ENCODE results near the gene C1orf198.

The C1orf198 gene

DNA sequence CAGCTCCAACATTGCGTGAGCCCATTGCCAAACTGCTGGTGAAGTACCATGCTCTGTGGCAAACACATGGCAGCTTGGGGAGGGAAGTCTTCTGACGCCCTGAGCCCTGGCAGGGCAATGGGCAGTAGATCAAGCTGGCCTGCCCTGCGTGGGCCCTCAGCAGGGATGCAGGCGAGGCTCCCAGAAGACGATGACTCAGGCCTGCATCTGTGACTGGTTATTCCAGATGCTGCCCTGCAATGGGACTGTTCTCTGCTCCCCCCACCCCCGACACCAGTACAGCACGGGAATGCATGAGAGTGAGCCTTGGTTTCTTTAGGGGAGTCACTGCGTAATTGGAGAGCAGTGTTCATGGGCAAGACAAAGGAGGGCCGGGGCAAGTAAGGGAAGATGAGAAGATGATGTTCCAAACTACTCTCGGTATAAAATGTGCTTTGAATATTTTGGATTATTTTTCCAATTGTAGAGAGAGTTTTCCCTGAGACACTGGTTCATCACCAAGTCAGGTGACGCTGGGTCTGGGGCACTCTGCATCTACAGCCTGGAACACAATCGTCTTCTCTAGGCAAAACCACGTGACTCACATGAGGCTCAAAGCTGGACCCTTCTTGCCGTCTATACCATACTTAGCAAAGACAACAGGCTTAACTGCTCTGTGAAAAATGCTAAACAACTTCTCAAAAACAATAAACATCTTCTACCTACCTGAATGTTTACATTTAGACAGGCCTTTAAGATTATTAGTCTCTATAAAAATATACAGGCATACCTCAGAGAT is 9.0 kb upstream of the C1orf198 start:
- Histone ChIP-seq H3K9me3 (no peaks in the 10 kb centered on the region), H3K4me1 (no peaks in the 10 kb centered on the region), H3K27me3 (ENCODE audit: low read depth) (peaks cover 22% of the 10 kb centered on the region), H3K4me3 (no peak overlapping the region), H3K36me3 (replicated peaks) (no peaks in the 10 kb centered on the region)
- no peak for DNase-seq (ENCODE audit: low spot score in 2 of 2)
- in situ Hi-C loops (cut with MboI; ENCODE audit: low sequenced_read_pairs), result no loop called here

DNA sequence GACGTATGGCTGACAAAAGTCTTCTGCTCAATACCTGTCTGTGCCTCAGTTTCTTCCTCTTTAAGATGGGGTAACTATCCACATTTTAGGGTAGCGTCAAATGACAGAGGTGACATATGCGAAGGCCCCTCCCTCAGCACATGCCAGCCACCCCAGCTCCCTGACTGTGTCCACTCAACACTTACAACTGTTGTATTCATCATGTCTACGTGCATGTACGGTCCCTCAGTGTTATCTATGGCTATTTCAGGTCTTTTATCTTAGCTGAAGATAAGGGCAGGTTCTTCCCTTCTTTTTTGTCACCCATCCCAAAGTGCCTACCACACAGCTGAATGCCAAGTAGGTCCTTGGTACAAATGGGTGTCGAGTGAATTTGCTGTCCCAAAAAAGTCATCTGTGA is 8.3 kb upstream of the C1orf198 start:
- in situ Hi-C loops (cut with MboI; ENCODE audit: low sequenced_read_pairs), result no loop called here

DNA sequence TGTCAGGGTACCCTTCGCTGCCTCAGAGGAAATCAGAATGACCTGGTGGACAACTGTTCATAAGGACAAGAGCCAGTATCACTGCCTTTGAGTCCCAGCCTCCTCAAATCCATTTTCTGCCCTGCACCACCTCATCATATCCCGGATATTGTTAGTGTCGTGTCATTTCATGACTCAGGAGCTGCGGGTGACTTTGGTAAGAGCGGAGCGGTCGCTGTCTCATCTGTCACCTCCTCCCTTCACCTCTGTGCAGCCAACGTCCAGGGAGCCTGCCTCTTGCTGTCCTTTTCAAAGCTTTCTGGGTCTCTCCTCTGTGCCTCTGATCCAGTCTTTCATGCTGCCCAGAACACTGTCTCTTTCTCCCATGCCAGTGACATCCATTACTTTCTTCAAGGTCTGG is 7.0 kb upstream of the C1orf198 start:
- no peaks in the 10 kb centered on the region for H3K36me3 ChIP-seq (replicated peaks)
- no peaks in the 10 kb centered on the region for H3K4me1 ChIP-seq
- in situ Hi-C loops (cut with MboI; ENCODE audit: low sequenced_read_pairs), result no loop called here
- H3K4me3 ChIP-seq, result no peak overlapping the region
- DNase-seq (ENCODE audit: low spot score in 2 of 2), result no peak
- H3K9me3 ChIP-seq, result no peaks in the 10 kb centered on the region
- peaks cover 11% of the 10 kb centered on the region for H3K27me3 ChIP-seq (ENCODE audit: low read depth)

More for the DNA sequence above, 8.3 kb upstream of the C1orf198 start:
- no peak for DNase-seq (ENCODE audit: low spot score in 2 of 2)
- H3K4me3 ChIP-seq, result no peak overlapping the region
- no peaks in the 10 kb centered on the region for H3K9me3 ChIP-seq
- peaks cover 22% of the 10 kb centered on the region for H3K27me3 ChIP-seq (ENCODE audit: low read depth)
- H3K4me1 ChIP-seq, result no peaks in the 10 kb centered on the region
- H3K36me3 ChIP-seq (replicated peaks), result no peaks in the 10 kb centered on the region

DNA sequence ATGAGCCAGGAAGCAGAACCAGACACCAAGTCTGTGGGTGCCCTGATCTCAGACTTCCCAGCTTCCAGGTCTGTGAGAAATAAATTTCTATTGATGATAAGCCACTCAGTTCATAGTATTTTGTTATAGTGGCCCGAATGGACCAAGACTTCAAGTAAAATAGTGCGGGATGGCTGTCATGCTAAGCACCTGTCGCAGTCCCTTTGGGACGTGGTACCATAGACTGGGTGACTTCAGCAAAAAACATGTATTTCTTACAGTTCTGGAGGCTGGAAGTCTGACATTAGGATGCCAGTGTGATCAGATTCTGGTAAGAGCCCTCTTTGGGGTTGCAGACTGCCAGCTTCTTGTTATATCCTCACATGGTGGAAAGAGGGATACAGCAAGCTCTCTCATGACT is 2.6 kb upstream of the C1orf198 start:
- Histone ChIP-seq H3K27me3 (ENCODE audit: low read depth) (no peaks in the 10 kb centered on the region), H3K4me1 (peaks cover 18% of the 10 kb centered on the region), H3K9me3 (no peaks in the 10 kb centered on the region), H3K4me3 (no peak overlapping the region), H3K36me3 (replicated peaks) (no peaks in the 10 kb centered on the region)
- in situ Hi-C loops (cut with MboI; ENCODE audit: low sequenced_read_pairs), result no loop called here
- no peak for DNase-seq (ENCODE audit: low spot score in 2 of 2)

DNA sequence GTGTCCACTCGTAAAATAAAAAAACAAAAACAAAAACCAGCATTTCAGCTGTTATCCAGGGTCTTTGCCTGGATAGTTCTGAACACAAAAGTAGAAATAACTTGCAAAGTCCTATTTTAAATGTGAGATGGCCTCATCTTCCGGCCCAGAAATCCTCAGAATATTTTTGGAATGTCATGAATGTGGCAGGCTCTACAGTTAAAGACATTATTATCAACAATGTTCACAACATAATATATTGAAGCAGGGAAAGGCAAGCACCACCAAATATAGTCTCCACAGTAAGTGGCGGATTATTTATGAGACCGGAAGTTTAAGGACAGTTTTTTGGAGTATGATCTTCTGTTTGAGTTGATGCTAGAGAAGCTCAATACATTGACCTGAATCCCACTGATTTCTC is 1.2 kb upstream of the C1orf198 start:
- peaks cover 18% of the 10 kb centered on the region for H3K4me1 ChIP-seq
- in situ Hi-C loops (cut with MboI; ENCODE audit: low sequenced_read_pairs), result no loop called here
- no peak for DNase-seq (ENCODE audit: low spot score in 2 of 2)

DNA sequence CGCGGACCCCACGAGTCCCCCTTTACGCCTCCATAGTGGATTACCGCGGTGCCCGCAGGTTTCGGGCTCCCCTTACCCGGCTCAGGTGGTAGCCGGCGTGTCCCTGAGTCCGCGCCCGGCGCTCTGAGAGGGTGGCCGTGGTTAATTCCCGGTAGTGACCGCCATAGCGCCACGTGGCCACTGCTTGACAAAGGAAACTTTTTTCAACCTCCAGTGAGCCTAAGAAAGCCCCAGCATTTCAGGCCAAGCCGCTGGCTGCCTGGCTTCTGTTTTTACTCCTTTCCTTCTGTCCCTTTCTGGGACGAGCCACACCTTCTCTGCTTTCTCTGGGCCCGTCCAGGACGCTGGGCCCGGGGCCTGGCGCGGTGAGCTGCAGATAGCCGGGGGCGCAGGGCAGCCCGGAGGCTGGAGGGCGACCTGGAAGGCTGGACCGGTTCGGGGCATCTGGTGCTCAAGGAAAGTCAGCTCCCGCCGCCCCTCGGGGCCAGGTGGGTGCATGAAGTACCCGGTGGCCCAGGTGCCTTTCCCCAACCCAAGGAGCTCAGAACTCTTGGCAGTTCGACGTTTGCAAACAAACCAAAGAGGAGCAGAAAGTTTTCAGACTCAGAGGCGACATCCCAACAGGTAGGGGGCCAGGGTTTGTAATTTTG is 540 bp upstream of the C1orf198 start:
- Histone ChIP-seq H3K36me3 (replicated peaks) (no peaks in the 10 kb centered on the region), H3K4me3 (peak overlapping the region; percentile 35), H3K27me3 (ENCODE audit: low read depth) (no peaks in the 10 kb centered on the region), H3K4me1 (peaks cover 18% of the 10 kb centered on the region), H3K9me3 (no peaks in the 10 kb centered on the region)
- peak; percentile 21 to 75 for DNase-seq (ENCODE audit: low spot score in 2 of 2)
- in situ Hi-C loops (cut with MboI; ENCODE audit: low sequenced_read_pairs), result no loop called here

More for the DNA sequence above, 1.2 kb upstream of the C1orf198 start:
- H3K36me3 ChIP-seq (replicated peaks), result no peaks in the 10 kb centered on the region
- no peaks in the 10 kb centered on the region for H3K27me3 ChIP-seq (ENCODE audit: low read depth)
- H3K9me3 ChIP-seq, result no peaks in the 10 kb centered on the region
- H3K4me3 ChIP-seq, result peak overlapping the region; percentile 35

DNA sequence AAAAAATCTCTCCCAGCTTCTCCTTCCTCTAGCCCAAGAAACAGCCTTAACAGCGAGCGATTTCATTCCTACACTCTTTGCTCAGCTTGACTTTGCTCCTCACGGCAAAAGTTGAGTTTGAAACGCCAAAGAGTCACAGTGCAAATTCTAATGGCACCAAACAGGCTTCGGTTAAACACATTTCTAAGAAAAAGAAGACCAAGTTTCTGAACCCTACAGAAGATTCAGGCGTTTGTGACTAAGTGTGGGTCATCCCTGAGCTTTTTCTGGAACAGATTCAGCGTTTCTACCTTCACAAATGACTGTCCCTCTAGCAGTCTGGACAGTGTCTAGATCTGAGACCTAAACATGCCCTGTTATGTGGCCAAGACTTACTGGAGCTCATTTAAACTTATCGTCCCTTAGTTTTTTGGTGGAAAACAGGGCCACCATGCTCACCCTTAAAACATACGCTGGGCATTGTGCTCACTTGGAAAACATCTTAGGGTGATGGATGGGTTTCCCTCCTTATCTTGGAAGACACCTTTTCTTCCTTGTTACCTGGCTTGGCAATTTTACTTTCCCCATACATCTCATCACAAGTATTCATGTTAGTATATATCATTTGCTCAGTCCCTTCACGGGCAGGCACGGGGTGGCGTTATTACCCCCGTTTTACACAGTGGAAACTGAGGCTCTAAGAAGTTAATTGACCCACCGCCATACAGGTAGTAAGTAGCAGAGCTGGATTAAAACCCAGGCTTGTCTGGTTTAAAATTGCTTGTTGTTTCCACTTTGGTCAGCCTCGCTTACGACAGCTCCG is 1.0 kb downstream of the C1orf198 start:
- DNase-seq (ENCODE audit: low spot score in 2 of 2), result no peak
- Histone ChIP-seq H3K4me1 (peaks cover 18% of the 10 kb centered on the region), H3K4me3 (peak overlapping the region; percentile 71), H3K9me3 (no peaks in the 10 kb centered on the region), H3K36me3 (replicated peaks) (no peaks in the 10 kb centered on the region), H3K27me3 (ENCODE audit: low read depth) (no peaks in the 10 kb centered on the region)
- in situ Hi-C loops (cut with MboI; ENCODE audit: low sequenced_read_pairs), result no loop called here

DNA sequence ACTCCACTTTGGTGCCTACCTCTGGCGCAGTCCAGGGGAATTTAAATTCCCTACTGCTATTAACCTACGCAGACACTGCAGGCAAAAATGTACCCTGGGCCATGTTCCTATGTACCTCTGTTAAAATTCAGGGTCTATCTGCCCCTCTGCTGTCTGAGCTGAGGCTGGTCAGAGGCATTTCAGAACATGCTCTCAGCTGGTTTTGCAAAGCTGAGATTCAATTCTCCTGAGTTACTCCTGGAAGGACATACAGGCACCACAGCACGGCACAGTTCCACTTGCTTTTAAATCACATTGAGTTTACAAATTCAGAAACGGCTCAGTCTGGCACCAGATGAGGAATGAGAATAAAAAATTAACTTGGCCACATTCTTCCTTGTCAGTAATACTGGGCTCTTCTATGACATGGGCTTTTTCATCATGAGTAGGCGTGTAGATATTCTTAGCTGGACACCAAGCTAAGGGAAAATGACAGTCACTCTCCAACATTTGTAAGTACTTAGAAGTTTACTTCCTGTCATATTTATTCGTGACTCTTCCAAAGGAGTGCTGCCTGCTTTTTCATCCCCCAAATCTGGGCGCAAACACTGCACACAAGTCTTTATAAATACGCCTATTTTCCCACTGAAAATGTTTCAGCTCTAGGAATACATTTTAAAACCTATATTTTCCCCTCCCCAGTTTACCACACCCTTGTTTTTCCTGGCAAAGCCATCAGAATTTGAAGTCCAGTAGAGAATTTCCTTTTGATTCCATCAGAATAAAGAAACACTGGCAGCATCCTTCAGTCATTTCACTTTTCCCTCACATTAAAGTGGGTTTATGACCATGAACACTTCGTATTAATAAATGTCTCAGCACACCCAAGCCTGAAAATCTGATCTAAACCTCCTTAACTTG is 1.9 kb downstream of the C1orf198 start:
- H3K9me3 ChIP-seq, result no peaks in the 10 kb centered on the region
- DNase-seq (ENCODE audit: low spot score in 2 of 2), result no peak
- peaks cover 18% of the 10 kb centered on the region for H3K4me1 ChIP-seq
- H3K27me3 ChIP-seq (ENCODE audit: low read depth), result no peaks in the 10 kb centered on the region
- in situ Hi-C loops (cut with MboI; ENCODE audit: low sequenced_read_pairs), result no loop called here
- H3K36me3 ChIP-seq (replicated peaks), result no peaks in the 10 kb centered on the region
- H3K4me3 ChIP-seq, result peak overlapping the region; percentile 71

DNA sequence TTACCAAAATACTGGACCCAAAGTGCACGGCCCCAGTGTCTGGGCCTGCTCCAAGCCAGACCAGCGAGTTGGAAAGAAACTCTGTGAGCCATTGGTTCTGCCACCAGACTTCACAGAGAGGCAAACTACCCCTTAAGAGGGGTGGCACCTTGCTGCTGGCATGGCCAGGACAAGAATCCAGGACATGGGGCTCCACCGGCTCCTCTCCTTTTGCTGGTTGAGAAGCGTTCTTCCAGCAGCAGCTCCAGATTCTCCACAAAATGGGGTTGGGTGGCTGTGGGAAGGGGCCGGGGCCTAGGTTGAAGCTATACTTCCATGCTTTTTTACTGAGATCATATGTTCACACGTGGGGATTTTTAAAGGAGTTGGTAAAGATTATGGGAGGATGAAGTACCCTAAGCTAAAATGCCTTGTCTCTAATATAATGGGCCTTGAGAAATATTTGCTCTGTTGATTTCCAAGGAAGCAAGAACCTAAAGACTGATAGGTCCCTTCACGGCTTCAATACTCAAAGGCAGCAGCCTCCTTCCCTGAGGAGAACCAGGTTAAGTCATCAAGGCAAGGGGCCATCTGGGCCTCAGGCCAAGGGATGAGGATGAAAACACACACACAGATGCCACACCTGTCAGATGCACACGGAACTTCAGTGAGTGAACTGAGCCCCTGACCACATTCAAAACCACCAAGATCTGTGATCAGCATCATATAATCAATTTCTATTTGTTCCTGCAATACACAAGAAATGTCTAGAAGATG is 3.1 kb downstream of the C1orf198 start:
- Histone ChIP-seq H3K4me1 (peaks cover 18% of the 10 kb centered on the region), H3K27me3 (ENCODE audit: low read depth) (no peaks in the 10 kb centered on the region), H3K4me3 (no peak overlapping the region), H3K36me3 (replicated peaks) (no peaks in the 10 kb centered on the region), H3K9me3 (no peaks in the 10 kb centered on the region)
- DNase-seq (ENCODE audit: low spot score in 2 of 2), result no peak
- in situ Hi-C loops (cut with MboI; ENCODE audit: low sequenced_read_pairs), result no loop called here

DNA sequence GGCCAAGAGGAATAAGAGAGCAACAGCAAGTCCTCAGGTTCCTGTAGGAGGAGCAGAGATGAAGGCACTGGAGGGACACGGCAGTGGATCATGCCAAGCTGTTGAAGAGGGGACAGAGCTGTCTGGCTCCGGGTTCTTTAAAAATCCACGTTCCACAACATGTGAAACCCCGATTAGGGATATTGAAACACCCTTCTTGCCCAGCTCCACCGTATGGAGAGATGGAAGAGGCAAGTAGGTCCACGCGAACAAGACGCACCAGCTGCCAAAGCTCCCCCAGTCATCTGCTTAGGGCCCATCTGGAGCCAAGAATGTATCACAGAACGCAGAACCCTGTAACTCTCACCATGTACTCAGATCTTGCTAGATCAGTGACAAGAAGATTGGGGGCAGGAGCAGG is 3.9 kb downstream of the C1orf198 start:
- H3K27me3 ChIP-seq (ENCODE audit: low read depth), result no peaks in the 10 kb centered on the region
- no peak overlapping the region for H3K4me3 ChIP-seq
- H3K9me3 ChIP-seq, result no peaks in the 10 kb centered on the region
- no peaks in the 10 kb centered on the region for H3K36me3 ChIP-seq (replicated peaks)
- DNase-seq (ENCODE audit: low spot score in 2 of 2), result no peak
- H3K4me1 ChIP-seq, result peaks cover 14% of the 10 kb centered on the region
- in situ Hi-C loops (cut with MboI; ENCODE audit: low sequenced_read_pairs), result no loop called here

DNA sequence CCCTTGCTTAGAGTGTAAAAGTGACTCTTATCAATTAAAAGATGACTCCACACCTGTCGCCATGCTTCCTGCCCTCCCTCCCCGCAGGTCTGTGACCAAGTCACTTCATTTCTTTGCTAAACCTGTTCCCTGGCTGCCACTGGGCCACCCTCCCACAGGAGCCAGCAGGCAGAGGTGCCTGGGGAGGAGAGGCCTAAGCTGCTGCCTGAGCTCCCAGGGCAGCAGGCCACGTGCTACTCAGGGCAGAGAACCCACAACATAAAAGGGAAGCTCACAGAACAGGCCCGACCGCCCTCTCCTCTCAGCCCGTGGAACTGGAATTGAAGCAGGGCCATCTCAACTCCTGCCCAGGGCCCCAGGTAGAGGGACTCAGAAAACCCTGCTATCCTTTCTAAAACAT is 4.9 kb downstream of the C1orf198 start:
- H3K4me1 ChIP-seq, result peaks cover 6% of the 10 kb centered on the region; the same call in 1 of the 2 replicates
- in situ Hi-C loops (cut with MboI; ENCODE audit: low sequenced_read_pairs), result no loop called here

DNA sequence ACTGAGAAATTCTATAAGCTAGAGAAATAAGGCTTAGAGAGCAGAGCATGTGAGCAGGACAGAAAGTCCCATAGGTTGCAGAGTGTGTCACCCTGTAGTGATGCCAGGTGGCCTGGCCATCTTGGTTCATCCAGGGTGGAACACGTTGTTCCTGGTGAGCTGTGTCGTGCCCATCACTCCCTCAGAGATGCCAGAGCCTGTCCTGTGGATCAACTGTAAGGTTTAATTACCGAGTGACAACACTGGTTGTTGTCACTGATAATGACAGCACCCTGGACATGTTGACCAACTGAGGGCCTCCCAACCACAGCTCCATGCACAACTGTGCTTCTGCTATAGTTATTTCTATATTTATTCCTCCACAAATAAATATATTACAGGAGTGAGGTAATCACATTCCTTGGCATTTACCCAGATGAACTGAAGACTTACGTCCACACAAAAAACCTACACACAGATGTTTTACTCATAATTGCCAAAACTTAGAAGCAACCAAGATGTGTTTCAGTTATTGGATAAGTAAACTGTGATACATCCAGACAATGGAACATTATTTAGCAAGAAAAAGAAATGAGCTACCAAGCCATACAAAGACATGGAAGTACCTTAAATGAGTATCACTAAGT is 6.2 kb downstream of the C1orf198 start:
- Histone ChIP-seq H3K36me3 (replicated peaks) (no peaks in the 10 kb centered on the region), H3K9me3 (no peaks in the 10 kb centered on the region), H3K4me1 (peaks cover 6% of the 10 kb centered on the region; the same call in 1 of the 2 replicates), H3K27me3 (ENCODE audit: low read depth) (no peaks in the 10 kb centered on the region), H3K4me3 (no peak overlapping the region)
- no peak for DNase-seq (ENCODE audit: low spot score in 2 of 2)
- in situ Hi-C loops (cut with MboI; ENCODE audit: low sequenced_read_pairs), result no loop called here

More for the DNA sequence above, 4.9 kb downstream of the C1orf198 start:
- no peaks in the 10 kb centered on the region for H3K9me3 ChIP-seq
- no peaks in the 10 kb centered on the region for H3K27me3 ChIP-seq (ENCODE audit: low read depth)
- no peak overlapping the region for H3K4me3 ChIP-seq
- no peak for DNase-seq (ENCODE audit: low spot score in 2 of 2)
- no peaks in the 10 kb centered on the region for H3K36me3 ChIP-seq (replicated peaks)
